ENCODE measurements around the gene ENHO.

DNA sequence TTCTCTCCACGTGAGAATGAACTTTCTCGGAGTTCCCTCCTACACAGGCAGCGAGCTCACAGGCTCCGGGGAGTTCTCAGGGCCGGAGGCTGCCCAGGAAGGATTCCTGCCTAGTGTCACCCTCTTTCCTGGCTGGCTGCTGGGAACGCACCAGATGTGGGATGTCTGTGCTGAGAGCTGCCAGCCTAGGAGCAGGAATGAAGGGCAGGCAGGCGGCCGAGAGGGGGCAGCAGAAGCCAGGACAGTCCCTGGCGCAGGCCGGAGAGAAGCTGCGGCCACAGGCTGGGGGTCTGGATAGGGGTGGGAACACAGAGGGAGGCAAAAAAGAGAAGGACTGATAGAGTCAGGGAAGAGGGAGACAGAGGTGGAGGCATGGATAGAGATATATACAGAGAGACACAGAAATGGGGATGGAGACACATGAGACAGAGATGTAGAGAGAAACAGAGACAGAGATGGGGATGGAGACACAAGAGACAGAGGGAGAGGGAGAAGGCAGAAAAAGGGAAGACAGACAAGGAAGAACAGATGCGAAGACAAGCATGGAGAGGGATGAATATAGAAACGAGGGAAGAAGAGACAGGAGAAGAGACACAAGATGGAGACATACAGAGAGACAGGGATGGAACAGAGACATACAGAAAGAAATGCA, 25.3 kb upstream of the ENHO start:
- TF ChIP-seq EZH2 (IDR thresholded peaks at IDR 0.05; ENCODE audit: insufficient read depth, poor library complexity, severe bottlenecking) (no peak), EZH2phosphoT487 (IDR thresholded peaks at IDR 0.05; ENCODE audit: insufficient read depth, low read depth) (no peak)

Data from GM23248 (cell line).